NCI-H1105 treated with DMSO at 0.1 percent for 48 hours (cell line): ENCODE results near the gene RPSA.
"Not testable (repeated sequence)": the region's sequence is repeated elsewhere in the genome, so short reads cannot be mapped to it uniquely, and the experiment has no call there.

Source experiments
- DNase-seq: peaks from one replicate; lab custom pipeline; 2025; lab: John Stamatoyannopoulos, UW

RPSA gene

GRCh38 chr3:39388741-39389248, 17.7 kb upstream of the RPSA start:
- DNase-seq = no peak

DNA sequence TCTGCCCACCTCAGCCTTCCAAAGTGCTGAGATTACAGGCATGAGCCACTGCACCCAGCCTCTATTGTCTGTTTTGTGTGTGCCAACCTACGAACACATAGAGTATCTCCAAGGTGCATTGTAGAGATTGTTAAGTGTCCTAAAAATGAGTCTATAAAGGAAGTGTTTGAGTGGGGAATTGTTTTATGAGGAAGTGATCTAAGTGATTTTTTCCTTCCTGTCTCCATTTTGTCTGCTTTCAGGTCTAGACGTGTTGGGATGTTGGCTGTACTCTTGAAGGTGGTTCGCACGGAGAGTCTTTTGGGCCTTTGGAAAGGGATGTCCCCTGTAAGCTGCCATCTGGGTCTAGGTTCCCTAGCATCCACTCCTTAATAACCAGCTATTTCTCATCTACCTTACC, 16.3 kb upstream of the RPSA start:
- DNase-seq = no peak

GRCh38 chr3:39396690-39397089, 9.8 kb upstream of the RPSA start:
- no peak for DNase-seq

GRCh38 chr3:39398700-39399099, 7.8 kb upstream of the RPSA start:
- no peak for DNase-seq

- no peak for DNase-seq
These were observed 4.5 kb upstream of the RPSA start for GRCh38 chr3:39401983-39402382.

GRCh38 chr3:39404943-39405686, 1.4 kb upstream of the RPSA start:
- DNase-seq = no peak

GRCh38 chr3:39405687-39406367, 693 bp upstream of the RPSA start:
- no peak for DNase-seq

DNA sequence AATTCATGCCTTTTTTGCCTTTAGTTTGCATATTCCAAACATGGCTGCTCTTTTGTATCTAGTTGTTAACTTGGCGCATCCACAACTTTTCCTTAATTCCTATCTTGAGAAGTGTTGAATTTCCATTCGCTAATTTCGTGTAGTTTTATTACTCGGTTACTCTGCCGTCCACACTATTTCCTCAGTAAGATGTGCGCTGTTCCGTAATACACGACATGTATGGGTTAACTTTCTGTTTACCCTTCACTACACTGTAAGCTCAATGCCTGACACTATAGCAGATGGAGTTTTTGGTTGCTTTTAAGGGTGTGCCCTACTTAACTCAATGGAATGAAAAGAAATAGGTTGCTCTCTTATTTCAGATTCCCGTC, 724 bp downstream of the RPSA start:
- no peak for DNase-seq

- no peak for DNase-seq
These were observed 1.4 kb downstream of the RPSA start for GRCh38 chr3:39407773-39408492.

- no peak for DNase-seq
These were observed 2.2 kb downstream of the RPSA start for GRCh38 chr3:39408493-39409372.

GRCh38 chr3:39409514-39410136, 3.1 kb downstream of the RPSA start:
- no peak for DNase-seq

DNA sequence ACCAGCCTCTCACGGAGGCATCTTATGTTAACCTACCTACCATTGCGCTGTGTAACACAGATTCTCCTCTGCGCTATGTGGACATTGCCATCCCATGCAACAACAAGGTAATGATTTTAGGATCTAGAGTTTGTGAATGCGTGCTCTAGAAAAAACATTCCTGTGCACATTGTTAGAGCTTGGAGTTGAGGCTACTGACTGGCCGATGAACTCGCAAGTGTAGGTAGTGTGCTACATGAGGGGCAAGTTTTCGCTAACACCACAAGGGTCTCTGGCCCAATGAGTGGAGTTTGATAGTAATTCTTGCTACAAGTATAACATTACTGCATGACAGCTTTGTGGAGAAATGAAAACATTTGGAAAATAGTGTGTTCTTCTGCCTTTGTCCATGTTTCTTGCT, 4.4 kb downstream of the RPSA start:
- DNase-seq = no peak

- no peak for DNase-seq
These were observed 6.2 kb downstream of the RPSA start for GRCh38 chr3:39412668-39413260.

DNA sequence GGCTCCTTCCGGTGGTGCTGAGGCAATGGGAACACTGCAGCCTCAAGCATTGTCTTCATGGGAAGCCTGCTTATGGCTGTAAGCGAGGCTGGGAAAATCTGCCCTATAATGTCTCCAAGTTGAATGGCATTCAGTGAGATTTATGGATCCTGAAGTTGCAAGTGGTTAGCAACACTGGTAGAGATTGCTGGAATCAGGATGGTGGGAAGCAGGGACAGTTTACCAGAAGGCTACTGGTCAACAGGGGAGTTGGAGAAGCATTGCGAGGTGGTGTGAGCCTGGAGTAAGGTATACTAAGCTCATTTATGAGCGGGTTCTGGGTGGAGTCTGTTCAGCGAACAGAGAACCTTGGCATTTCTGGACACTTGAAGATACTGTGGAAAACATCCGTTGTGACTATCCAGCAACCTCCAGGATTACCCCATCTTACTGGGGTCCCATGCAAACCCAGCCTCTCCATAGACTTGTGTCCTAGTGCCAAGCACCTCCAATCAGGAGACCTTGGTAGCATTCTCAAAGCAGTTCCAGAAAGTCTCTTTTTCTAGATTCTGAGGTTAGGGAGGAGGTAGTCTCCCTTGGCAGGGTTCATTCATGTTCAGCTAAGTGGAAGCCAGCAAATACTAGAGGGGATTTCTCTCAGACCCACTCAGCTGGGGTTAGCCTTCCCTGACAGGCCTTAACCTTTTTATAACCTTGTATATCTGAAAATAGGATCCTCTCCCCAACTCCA, 7.3 kb downstream of the RPSA start:
- DNase-seq = no peak

GRCh38 chr3:39414421-39414907, 7.9 kb downstream of the RPSA start:
- DNase-seq = no peak

DNA sequence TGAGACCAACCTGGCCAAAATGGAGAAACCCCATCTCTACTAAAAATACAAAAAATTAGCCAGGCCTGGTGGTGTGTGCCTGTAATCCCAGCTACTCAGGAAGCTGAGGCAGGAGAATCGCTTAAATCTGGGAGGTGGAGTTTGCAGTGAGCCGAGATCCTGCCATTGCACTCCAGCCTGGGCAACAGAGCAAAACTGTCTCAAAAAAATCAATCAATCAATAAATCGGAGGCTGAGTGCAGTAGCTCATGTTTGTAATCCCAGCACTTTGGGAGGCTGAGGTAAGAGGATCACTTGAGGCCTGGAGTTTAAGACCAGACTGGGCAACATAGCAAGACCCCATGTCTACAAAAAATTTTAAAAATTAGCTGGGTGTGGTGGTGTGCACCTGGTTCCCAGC, 8.8 kb downstream of the RPSA start:
- DNase-seq = not testable (repeated sequence)

DNA sequence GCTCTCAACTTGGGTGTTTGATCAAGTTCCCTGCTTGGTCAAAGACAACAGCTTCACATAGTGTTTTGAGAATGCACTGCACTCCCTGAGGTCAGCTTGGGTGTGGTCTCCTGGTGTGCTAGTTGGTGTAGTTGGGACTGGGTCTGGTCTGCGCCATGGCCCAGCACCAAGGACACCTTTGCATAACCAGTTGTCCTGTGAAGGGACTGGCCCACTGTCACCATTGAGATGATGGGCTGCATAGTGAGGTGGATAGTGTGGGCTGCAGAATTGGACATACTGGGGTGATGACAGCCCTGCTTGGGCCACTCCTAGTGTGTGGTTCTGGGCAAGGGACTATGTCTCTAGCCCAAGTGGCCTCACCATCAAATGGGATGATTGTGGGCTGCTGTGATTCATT, 9.5 kb downstream of the RPSA start:
- no peak for DNase-seq

- not testable (repeated sequence) for DNase-seq
These were observed 10.5 kb downstream of the RPSA start for GRCh38 chr3:39416998-39417397.

- DNase-seq = not testable (repeated sequence)
These were observed 12.2 kb downstream of the RPSA start for GRCh38 chr3:39418556-39419225.
